GM19395 (cell line): ENCODE results near the gene FGF18.

Experiments used
- ATAC-seq: cut with Tn5 transposase; IDR thresholded peaks from one replicate; pipeline ENCODE4 v1.9.1; 2021; ENCODE audit warnings: mild to moderate bottlenecking, moderate library complexity; ENCODE audit not compliant: unreplicated experiment

Gene FGF18

GRCh38 chr5:171438738-171439137 is 19.3 kb downstream of the FGF18 start:
- ATAC-seq: no peak

GRCh38 chr5:171441246-171441791 is 21.9 kb downstream of the FGF18 start:
- no peak for ATAC-seq

- no peak for ATAC-seq
Measured at GRCh38 chr5:171442287-171443042, 23.0 kb downstream of the FGF18 start.

DNA sequence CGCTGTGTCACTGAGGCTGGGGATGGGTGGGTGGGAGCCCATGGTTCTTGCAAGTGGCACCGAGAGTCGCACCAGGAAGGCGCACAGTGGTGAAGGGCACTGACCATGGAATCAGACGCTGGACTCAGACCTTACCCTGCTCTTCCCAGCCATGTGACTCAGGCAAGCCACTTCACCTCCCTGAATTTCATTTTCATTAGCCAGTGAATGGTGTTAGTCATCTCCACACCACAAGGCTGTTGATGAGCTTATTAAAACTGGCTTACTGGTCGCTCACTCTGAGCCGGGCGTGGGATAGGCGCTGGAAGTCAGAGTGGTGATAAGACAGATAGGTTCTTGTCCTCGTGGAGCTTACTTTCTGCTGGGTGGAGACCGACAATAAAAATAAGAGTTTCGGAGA is 25.1 kb downstream of the FGF18 start:
- no peak for ATAC-seq

DNA sequence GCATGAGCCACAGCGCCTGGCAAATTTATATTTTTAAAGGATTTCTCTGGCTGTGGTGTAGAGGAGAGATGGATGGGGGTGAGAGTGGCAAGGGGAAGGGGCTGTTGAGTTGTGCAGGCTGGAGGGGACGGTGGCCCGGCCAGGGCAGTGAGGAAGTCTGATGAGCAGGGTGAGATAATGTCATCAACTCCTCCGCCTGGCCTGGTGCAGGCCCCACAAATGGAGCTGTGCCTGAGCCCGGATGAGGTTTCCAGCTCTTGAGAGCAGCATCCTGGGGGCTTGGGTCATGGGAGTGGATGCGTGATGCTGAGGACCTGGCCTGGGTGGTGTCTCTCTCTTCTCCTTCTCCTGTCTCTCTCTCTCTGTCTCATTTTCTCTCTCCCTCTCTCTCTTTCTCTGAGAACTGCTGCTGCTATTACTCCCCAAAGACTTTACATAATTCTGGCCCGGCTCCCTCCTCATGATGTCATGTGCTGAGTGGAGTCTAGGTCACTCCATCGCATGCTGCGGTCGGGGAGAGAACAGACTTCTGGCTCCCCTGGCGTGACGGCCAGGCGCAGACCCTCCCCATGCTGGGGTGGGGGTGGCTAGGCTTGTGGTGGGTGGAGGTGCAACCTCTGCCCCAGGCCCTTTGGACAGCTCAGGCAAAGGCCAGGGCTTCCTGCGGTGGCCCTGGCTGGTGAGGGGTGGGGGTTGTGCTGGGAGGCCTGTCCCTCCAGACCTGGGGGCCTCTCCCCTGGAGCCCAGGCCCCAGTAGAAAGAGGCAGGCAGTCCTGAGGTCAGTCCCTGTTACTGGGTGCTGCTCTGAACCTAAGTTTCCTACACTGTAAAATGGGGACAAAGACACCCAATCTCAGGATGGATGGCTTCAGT is 26.4 kb downstream of the FGF18 start:
- ATAC-seq: no peak

DNA sequence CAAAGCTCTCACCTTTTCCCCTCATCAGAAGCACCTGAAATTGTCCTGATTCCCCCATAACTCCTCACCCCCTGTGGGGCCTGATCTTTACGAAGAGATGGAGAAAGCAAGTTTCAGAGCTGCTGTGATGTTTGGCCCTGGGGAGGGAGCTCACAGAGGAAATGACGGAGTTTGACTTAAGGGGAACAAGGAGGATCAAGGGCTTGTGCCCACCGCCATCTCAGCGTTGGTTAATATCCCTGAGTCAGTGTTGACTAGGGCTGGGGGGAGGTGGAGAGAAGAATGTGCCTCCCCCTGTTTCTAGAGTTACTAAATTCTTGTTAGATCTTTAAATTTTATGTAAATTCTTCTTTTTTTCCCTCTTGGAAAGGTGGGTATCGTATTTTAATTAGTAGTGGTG is 27.8 kb downstream of the FGF18 start:
- ATAC-seq: no peak

DNA sequence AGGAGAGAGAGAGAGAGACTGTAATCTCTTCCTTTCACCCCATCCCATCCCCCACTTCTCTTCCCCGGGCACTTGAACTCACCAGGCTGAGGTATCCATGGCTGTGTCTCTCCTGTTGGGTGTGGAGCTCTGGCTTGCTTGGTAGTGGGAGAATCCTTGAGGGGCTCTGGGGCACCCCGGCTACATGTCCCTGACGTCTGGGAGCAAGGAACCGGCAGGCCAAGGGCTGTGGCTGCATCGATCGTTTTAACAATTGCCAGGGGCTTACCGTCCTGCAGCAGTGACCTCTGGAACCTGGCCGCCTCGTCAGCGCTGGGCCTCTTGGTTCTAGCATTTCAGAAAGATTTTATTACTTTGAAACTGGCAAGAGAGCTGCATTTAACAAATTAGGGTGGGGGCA is 30.0 kb downstream of the FGF18 start:
- no peak for ATAC-seq

DNA sequence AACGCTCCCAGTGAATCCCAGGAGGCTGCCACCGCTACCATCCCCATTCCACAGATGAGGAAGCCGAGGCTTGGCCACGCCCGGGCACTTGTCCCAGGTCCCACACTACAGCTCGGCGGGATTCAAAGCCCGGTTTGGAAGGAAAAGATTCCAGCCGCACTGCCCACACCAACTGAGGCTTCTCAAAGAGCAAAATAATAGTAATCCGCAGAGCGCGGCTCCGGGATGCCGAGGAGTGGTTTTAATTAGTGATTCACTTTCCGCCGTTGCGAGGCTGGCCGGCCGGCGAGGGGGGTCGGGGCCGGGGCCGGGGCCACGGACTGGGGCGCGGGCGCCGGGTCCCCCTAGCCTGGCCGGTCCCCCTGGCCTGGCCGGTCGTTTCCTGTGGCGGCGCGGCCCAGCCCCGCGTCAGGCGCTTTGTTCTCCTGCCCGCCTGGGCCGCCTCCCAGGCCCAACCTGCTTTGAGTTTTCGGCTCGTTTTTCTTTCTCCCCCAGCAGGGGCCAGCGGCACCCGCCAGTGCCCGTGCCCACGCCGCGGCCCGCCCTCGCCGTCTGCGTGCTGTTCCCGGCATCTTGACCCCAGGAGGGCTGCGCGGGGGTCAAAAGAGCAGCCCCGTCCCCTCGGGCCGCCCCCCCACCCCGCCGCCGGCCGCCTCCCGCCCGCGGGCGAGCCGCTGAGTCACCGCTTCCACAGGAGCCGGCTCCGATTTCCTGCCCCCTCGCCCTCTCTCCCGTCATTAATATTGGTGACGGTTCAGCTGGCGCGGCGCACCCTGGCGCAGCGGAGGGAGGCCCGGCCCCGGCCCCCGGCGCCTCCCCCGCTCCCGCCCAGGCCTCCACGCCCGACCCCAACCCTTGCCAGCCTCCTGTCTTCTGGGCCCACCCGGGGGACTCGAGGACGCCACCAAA is 31.2 kb downstream of the FGF18 start:
- no peak for ATAC-seq

DNA sequence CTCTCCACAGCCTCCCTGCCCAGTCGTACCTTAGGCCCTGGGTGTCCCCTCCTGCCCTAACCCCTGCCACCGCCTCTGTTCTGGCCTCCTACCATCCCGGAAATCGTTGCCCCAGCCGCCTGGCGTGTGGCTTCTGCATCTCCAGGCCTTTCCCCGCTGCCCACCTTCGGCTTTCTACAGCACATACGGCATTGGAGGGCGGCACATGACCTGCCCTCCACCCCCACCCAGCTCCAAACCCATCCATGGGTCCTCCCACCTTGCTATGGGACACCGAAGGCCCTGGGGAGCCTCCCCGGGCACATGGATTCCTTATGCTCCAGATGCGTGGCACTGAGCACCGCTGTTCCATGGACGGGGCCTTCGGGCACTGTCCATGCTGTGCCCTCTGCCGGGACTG is 32.0 kb downstream of the FGF18 start:
- no peak for ATAC-seq

DNA sequence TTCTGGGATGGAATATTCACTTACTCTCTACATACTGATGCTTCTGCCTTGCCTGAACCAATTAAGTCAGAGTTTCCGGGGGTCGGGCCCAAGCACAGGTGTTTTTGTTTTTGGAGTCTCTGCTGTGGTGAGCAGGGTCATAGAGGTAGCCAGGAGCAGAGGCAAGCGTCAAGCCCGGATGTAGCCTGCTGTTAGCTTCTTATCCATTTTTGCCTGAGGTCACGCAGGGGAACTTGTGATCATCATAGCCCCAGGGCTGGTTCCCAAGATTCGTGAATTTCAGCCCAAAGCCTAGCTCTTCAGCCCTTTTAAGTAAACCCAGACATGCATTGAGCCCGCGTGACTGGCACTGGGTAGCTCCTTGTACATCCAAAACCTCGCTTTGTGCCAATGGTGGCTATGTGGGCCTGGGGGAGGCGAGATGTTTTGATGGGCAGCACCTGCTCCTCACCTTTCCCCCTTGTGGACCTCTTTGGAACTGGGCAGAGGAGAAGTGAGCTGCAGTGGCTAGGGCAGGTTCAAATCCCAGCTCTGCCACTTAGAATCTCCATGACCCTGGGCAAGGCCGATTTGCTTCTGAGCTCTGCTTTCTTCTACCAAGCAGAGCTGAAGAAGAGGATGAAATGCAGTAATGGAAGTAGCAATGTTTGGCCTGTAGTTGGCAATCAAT is 33.7 kb downstream of the FGF18 start:
- ATAC-seq: no peak

DNA sequence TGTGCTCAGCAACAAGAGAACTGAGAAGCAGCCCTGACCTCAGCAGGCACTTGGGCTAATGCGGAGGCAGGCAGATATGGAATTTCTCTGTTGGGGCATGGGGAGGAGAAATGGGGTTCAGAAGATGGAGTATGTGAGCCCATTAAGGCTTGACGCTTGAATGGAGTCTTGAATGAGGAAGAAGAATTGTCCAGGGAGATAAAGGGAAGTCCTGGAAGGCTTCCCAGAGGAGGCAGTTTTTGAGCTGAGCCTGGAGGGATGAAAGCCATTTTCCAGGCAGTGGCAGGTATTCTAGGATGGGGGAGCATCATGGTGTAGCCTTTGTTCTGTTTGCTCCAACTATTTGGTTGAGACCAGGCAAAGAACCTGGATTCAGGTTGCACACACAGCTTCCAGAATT is 34.5 kb downstream of the FGF18 start:
- no peak for ATAC-seq

DNA sequence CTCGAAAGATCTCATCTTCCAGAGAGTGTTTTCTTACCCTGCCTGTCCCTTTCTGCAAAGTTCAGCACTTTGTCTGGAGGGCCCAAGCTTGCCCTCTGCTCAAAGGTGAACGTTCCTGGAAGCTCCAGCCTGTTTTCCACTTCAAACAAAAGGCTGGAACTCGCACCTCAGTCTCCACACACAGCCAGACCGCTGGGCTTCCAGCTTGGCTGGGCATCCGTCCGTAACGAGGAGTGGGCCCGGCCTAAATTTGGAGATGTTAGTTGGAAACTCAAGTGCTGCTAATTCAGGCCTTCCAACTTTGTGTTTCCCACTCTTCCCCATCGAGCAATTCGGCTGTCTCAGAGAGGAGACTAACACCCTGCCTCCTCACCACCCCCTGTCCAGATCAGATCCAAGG is 35.1 kb downstream of the FGF18 start:
- no peak for ATAC-seq

DNA sequence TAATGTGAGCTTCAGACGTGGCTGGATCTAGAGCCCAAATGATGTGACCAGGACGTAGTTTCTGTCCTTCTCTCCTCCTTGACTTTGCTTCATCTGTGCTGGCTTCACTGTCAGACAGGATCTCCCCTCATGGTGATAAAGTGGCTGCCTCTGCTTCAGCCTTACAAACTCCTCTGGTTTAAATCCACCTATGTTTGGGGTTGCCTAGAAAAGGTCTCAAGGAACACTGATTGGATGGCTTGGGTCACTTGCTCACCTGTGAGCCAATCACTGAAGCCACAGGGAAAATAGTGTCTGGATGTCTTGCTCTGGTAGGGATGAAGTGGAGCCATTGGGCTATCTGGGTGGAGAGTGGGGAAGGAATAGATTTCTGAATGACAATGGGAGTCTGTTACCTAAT is 36.1 kb downstream of the FGF18 start:
- no peak for ATAC-seq

DNA sequence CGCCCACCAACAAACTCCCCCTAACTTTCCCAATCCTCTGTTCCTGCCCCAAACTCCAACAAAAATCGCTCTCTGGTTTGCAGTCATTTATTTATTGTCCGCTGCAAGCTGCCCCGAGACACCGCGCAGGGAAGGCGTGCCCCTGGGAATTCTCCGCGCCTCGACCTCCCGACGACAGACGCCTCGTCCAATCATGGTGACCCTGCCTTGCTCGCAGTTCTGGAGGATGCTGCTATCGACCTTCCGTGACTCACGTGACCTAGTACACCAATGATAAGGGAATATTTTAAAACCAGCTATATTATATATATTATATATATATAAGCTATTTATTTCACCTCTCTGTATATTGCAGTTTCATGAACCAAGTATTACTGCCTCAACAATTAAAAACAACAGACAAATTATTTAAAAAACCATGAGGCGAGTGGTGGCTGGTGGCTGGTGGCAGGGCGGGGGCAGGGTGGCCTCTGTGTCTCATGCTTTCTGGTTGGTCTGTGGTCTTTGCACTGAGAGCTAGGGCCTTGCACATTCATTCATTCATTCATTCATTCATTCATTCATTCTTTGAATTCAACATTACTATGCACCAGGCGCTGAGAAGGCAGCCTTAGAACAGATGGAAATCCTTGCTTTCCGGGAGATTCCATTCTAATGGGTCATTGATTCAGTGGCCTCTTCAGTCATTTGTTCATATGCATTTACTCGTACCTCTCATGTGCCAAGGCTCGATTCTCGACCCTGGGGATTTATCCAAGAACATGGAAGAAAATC is 37.9 kb downstream of the FGF18 start:
- ATAC-seq: no peak

DNA sequence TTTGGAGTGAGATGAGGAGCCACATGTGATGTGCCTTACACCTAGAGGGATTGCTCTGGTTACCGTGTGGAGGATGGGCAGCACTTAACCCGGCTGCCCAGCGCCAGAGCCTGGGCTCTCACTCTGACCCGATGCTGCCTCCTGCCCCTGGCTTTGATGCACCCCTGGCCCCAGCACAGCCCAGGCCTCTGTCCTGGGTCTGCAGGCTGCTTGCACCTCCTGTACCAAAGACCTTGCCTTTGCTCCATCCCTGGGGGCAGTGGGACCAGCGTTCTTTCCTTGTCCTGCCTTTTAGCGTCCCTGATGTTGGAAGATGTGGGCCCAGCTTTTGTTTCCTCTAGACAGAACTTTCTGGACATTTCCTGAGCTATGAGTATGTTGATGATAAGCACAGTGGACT is 40.4 kb downstream of the FGF18 start:
- ATAC-seq: no peak

DNA sequence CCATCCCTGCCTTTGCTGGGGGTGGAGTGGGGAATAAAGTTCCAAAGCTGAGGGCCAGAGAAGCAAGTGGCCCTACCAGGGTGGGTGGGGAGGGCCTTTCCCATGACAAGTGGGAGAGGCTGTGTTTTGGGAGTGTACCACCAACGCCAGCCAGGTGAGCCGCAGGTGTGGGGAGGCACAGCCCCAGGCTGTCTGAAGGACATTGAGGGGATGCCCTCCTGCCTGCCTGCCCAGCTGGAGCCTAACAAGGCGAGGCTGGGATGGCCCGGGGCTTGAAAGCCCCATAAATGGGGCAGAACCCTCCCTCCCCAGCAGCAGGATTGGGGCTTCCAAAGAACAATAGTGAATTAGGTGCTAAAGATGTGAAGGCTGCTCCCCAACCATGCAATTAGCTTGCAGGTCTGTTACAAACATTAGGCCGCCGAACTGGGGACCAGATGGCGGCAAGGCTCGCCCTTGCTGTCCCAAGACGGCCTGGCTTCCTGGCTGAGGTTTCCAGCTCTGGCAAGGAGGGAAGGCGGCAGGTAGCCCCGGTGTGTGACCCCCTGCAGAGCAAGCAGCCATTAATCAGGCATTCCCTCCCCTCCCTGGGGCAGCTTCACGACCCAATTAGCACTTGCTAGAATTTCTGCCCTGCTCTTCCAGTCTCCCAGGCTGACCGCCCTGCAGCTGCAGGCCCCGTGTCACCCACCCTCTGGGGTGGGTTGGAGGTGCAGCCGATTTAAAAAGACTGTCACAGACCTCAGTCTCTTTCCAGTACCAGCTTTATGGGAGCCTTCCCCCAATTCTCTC is 42.9 kb downstream of the FGF18 start:
- ATAC-seq: no peak

DNA sequence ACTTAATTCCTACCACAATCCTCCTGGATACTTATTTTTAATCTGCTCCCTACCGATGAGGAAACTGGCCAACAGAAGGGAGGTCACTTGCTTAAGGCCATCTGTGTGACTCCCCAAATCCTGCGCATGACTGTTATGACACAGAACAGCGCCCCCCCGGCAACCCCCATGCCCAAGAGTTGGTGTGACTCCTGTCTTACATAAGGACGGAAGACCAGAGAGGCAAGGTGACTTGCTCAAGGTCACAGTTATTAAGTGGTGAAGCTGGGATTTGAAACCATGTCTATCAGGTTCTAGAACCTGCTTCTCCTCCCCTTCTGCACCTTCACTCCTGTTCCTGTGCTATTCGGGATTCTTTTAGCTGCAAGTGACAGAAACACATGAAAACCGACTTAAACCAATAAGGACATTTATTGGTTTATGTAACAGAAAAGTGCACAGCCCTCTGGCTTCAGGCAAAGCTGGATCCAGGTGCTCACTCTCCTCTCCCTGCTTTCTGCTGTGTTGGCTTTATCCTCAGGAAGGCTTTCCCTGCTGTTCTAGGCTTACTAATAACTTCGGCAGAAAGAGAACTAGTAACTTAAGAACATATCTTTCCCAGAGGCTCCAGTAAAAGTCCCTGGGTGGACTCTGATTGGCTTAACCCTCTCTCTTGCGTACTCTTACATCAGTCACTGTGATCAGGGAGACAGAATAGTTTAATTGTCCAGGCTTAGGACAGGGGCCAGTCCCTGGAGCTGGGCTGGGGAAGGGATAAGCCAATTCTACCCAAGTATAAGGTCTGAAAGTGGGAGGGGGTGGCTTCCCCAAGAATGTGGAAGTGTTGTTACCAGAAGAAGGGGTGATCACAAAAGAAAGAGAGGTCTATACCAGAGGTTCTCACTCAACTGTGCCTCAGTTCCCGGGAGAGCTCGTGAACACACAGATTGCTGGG is 43.7 kb downstream of the FGF18 start:
- ATAC-seq: no peak

GRCh38 chr5:171463862-171464229 is 44.4 kb downstream of the FGF18 start:
- no peak for ATAC-seq
